ENCODE results near the gene HBD.

GRCh38 chr11:5272395-5273017, 38.2 kb upstream of the HBD start:
- TF ChIP-seq CTCF (IDR thresholded peaks at IDR 0.05), result no peak
- no peak for TF ChIP-seq REST (IDR thresholded peaks at IDR 0.05; ENCODE audit: low read depth, low read length)
- TF ChIP-seq EP300 (IDR thresholded peaks at IDR 0.05; ENCODE audit: borderline replicate concordance in 1 of 2, low read depth in 1 of 2, low read length in 1 of 2), result no peak
- TF ChIP-seq POLR2AphosphoS5 (IDR thresholded peaks at IDR 0.05; ENCODE audit: low read depth, low read length), result no peak
- no peak for TF ChIP-seq TAF1 (IDR thresholded peaks at IDR 0.05; ENCODE audit: borderline replicate concordance, low read depth, low read length)
- no peak for TF ChIP-seq RAD21 (IDR thresholded peaks at IDR 0.05; ENCODE audit: low read length)
- TF ChIP-seq TEAD4 (IDR thresholded peaks at IDR 0.05; ENCODE audit: borderline replicate concordance, insufficient read depth), result no peak
- no peak for TF ChIP-seq SMC3 (IDR thresholded peaks at IDR 0.05; ENCODE audit: low read depth, low read length)
- TF ChIP-seq FOSL2 (IDR thresholded peaks at IDR 0.05; ENCODE audit: borderline replicate concordance, low read depth), result no peak
- no peak for TF ChIP-seq EZH2phosphoT487 (IDR thresholded peaks at IDR 0.05; ENCODE audit: borderline replicate concordance, low read depth)
- no peak for TF ChIP-seq GATA2 (CRISPR knock-in tag; IDR thresholded peaks at IDR 0.05)

All from SK-N-SH (cell line).